Cardiac muscle cell (in vitro differentiated cells and primary cell): ENCODE measurements around the gene APOL1. TPM values are rescaled to one million over a fixed set of nuclear protein-coding genes. Genes with fewer than 3 reads are reported as not detected.
A peak's percentile ranks its signal among the peaks of the same experiment; 100 is the strongest.
"Not testable (repeated sequence)": the region's sequence is repeated elsewhere in the genome, so short reads cannot be mapped to it uniquely, and the experiment has no call there.

Experiments used
- DNase-seq, 2 donors: peaks; one replicate each; pipeline versions ENCODE4 v3.0.0 to v3.0.0-alpha.2; 2010 to 2017; ENCODE audit warnings: low read depth in 1 of 2, low spot score in 1 of 2
- H3K27ac ChIP-seq: fragments of 200-600 bp; sonication (generic); 2 replicates; pipeline ENCODE4 v1.5.1; 2016
- H3K27me3 ChIP-seq: fragments of 200-600 bp; sonication (generic); 2 replicates; pipeline ENCODE4 v1.6.0; 2016; ENCODE audit warnings: control low read depth
- H3K36me3 ChIP-seq: fragments of 200-600 bp; sonication (generic); 2 replicates; pipeline ENCODE4 v1.5.1; 2016; ENCODE audit warnings: control low read depth
- H3K4me1 ChIP-seq: fragments of 200-600 bp; sonication (generic); 2 replicates; pipeline ENCODE4 v1.8.1; 2017; ENCODE audit warnings: low read depth, mild to moderate bottlenecking, mixed run types
- H3K4me3 ChIP-seq: fragments of 200-600 bp; sonication (generic); 2 replicates; pipeline ENCODE4 v1.5.1; 2016; ENCODE audit warnings: mild to moderate bottlenecking
- H3K9me3 ChIP-seq: fragments of 200-600 bp; sonication (generic); 2 replicates; pipeline ENCODE4 v1.5.1; 2017; ENCODE audit warnings: low read depth, mild to moderate bottlenecking, control low read depth
- polyA plus RNA-seq: library from polyadenylated mRNA; unstranded; fragments of >200 nt; fragmentation: Nextera tagmentation; extraction: Ambion mirVana; gene quantifications from 2 replicates; pipeline ENCODE4 v1.2.1, GENCODE V29; 2016
- total RNA-seq: library from RNA; depleted of rRNA; stranded (reverse); fragments of >200 nt; gene quantifications from 2 replicates; pipeline ENCODE4 v1.2.3, GENCODE V29; 2016
- TF ChIP-seq, protein P1 (sequence below): IDR thresholded peaks from 2 replicates; pipeline ENCODE4 v1.5.1; 2012; ENCODE audit warnings: low read depth, mild to moderate bottlenecking, low read length

Gene APOL1
- total and polyA plus RNA-seq, 2 experiments from 2014 or later, result 0.06 TPM; not detected in 1

- Histone ChIP-seq H3K4me3 (no peak overlapping the region), H3K36me3 (no peaks in the 10 kb centered on the region), H3K27me3 (no peaks in the 10 kb centered on the region), H3K4me1 (peaks cover 2% of the 10 kb centered on the region), H3K27ac (no peak overlapping the region), H3K9me3 (no peaks in the 10 kb centered on the region)
- TF ChIP-seq, protein P1, sequence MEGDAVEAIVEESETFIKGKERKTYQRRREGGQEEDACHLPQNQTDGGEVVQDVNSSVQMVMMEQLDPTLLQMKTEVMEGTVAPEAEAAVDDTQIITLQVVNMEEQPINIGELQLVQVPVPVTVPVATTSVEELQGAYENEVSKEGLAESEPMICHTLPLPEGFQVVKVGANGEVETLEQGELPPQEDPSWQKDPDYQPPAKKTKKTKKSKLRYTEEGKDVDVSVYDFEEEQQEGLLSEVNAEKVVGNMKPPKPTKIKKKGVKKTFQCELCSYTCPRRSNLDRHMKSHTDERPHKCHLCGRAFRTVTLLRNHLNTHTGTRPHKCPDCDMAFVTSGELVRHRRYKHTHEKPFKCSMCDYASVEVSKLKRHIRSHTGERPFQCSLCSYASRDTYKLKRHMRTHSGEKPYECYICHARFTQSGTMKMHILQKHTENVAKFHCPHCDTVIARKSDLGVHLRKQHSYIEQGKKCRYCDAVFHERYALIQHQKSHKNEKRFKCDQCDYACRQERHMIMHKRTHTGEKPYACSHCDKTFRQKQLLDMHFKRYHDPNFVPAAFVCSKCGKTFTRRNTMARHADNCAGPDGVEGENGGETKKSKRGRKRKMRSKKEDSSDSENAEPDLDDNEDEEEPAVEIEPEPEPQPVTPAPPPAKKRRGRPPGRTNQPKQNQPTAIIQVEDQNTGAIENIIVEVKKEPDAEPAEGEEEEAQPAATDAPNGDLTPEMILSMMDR, result no peak
- DNase-seq, result peak in 1 of 2 donors; percentile 55
Measured at GRCh38 chr22:36253523-36254490, 874 bp downstream of the APOL1 start.

GRCh38 chr22:36255572-36255971, 2.6 kb downstream of the APOL1 start:
- H3K27ac ChIP-seq, H3K4me3 ChIP-seq, H3K9me3 ChIP-seq, H3K36me3 ChIP-seq, DNase-seq, H3K27me3 ChIP-seq: not testable (repeated sequence)
- peaks cover 13% of the 10 kb centered on the region for H3K4me1 ChIP-seq

DNA sequence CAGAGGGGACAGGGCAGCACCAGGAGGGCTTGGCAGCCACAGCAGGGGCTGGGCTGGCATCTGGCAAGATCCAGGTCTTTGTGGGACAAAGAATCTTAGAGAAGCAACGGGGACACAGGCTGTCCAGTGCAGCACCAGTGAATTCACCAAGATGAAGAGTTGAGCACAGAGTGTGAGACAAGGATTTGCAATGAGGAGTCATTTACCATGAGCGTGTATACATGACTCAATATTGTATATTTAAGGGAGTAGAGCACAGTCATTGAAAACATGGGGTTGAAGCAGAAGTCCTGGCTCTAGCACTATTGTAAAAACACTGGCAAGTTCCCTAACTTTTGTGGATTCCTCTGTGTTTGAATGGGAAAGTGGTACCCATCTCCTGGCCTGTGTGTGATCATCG, 3.5 kb downstream of the APOL1 start:
- H3K36me3 ChIP-seq, result no peaks in the 10 kb centered on the region
- H3K4me3 ChIP-seq, result no peak overlapping the region
- no peaks in the 10 kb centered on the region for H3K9me3 ChIP-seq
- no peaks in the 10 kb centered on the region for H3K27me3 ChIP-seq
- no peak for DNase-seq
- no peak overlapping the region for H3K27ac ChIP-seq
- peaks cover 13% of the 10 kb centered on the region for H3K4me1 ChIP-seq
- TF ChIP-seq, protein P1, result no peak

DNA sequence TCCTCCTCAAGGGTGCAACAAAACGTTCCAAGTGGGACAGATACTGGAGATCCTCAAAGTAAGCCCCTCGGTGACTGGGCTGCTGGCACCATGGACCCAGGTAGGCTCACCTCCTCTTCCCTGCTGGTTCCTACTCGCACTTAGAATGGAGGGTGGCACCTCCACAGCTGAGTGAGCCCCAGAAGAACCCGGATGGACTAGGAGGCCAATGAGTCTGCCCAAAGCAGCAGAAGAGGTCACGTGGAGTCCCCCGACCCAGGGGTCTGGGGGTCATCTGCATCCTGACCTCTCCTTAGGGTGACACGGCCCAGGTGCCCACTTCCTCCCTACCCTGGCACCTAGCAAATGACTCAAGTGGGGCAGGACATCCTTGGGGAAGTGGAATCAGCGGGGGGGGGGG, 4.4 kb downstream of the APOL1 start:
- Histone ChIP-seq H3K27me3 (no peaks in the 10 kb centered on the region), H3K36me3 (no peaks in the 10 kb centered on the region), H3K4me3 (no peak overlapping the region), H3K9me3 (no peaks in the 10 kb centered on the region), H3K4me1 (peaks cover 13% of the 10 kb centered on the region), H3K27ac (no peak overlapping the region)
- TF ChIP-seq, protein P1, result no peak
- no peak for DNase-seq

DNA sequence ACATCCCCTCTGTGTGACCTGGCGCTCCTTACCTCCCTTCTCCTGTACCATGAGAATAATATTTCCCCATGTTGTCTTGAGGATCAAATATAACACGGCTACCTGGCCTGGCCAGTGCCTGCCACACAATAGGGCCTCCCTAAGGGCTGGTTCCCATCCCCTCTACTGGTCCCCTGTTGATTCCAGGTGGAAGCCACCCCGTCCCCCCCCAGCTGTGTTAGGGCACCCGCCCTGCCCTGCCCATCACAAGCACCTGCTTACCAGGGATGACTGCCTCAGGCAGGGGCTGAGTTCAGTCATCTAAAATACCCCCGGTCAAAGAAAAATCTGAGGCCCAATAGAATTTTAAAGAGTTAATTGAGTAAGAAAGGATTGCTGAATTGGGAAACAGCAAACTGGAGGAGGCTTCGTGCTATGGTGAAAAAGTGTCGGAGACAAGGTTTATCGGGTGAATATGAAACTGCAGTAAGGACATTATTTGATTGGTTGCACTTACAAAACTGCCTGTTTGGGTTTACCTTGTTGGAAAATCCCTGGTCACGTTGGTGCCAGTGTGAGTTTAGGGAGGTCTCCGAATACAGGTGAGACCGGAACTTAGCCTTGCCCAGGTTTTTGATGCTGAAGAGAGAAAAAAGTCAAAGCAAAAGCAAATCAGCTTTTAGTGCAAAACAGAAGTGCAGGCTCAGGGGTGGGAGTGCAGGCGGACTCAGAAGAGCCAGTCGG, 5.2 kb downstream of the APOL1 start:
- TF ChIP-seq, protein P1, result no peak
- Histone ChIP-seq H3K9me3 (no peaks in the 10 kb centered on the region), H3K4me3 (no peak overlapping the region), H3K36me3 (no peaks in the 10 kb centered on the region), H3K27me3 (no peaks in the 10 kb centered on the region), H3K27ac (no peak overlapping the region), H3K4me1 (peaks cover 13% of the 10 kb centered on the region)
- no peak for DNase-seq
